ENCODE data around the gene RRP1B. TPM values are rescaled to one million over a fixed set of nuclear protein-coding genes. Genes with fewer than 3 reads are reported as not detected.
A peak's percentile ranks its signal among the peaks of the same experiment; 100 is the strongest.

Gene RRP1B
- total RNA-seq, 1 donor from 2014 or later, result 10.6 TPM

DNA sequence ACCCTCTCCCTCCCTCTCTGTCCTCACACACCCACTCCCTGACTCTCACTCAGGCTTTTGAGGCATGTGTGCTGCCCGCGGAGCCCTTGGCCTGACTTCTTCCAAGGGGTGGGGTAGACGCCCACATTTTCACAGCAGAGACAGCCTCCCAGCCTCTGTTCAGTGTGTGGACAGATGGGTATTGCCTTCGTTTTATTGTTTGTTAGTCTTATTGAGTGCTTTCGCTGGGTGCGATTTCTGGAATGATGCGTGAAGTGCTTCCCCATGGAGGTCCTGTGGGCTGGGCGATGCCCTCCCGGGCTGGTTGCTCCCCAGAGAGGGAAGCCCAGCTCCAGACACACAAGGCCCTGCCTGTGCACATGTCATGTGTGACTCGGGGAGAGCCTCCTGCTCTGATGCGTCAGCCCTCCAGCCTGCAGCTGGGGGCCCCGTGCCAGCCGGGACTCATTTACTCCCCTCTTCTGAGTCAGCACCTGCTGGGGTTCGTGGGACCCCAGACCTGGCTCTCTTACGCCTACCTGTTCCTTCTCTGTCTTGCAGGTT is 74.2 kb downstream of the RRP1B start:
- intact Hi-C loops (cut with DNase I), result no loop called here
- Histone ChIP-seq H3K36me3 (peaks cover 0 to 8% of the 10 kb centered on the region in 2 donors), H3K4me3 (no peak overlapping the region), H3K4me1 (peaks cover 19 to 44% of the 10 kb centered on the region in 2 donors), H3K27me3 (no peaks in the 10 kb centered on the region), H3K9me3 (no peaks in the 10 kb centered on the region), H3K27ac (peak overlapping the region in 1 of 2 donors; percentile 69)
- no peak for DNase-seq (ENCODE audit: low spot score in 2 of 2)
- TF ChIP-seq, protein P1, sequence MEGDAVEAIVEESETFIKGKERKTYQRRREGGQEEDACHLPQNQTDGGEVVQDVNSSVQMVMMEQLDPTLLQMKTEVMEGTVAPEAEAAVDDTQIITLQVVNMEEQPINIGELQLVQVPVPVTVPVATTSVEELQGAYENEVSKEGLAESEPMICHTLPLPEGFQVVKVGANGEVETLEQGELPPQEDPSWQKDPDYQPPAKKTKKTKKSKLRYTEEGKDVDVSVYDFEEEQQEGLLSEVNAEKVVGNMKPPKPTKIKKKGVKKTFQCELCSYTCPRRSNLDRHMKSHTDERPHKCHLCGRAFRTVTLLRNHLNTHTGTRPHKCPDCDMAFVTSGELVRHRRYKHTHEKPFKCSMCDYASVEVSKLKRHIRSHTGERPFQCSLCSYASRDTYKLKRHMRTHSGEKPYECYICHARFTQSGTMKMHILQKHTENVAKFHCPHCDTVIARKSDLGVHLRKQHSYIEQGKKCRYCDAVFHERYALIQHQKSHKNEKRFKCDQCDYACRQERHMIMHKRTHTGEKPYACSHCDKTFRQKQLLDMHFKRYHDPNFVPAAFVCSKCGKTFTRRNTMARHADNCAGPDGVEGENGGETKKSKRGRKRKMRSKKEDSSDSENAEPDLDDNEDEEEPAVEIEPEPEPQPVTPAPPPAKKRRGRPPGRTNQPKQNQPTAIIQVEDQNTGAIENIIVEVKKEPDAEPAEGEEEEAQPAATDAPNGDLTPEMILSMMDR (IDR thresholded peaks at IDR 0.05), result no peak

DNA sequence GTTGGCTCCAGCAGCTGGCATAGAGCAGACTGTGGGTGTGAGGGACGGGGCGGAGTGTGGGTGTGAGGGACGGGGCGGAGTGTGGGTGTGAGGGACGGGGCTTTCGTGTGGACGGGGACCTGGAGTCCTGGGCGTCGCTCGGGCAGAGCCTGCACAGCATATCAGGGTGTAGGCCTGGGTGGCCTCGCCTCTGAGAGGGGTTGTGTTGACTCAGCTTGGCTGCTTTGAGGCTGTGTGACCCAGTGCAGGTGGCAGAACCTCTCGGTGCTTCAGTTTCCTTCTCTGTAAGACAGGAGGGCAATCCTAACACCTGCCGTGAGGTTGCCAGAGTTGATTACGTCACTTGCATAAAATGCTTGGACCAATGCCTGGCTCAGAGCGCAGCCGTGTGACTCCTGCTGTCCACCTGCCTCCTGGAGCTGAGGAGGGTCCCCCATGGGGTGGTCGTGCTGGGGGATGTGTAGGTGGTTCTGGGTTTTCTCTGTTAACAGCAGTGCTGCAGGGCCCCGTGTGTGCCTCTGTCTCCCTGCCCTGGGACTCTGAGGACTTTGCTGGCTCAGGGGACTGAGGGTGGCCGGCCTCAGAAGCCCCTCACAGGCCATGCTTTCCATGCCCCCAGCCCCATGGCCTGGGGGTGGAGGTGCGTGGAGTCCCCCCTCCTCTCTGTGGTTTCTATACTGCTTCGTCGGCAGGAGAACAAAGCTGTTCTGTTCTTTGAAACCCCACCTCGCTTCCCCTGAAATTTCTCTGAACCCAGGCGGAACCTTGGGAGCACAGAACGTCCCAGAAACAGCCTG is 75.0 kb downstream of the RRP1B start:
- no peaks in the 10 kb centered on the region for H3K27me3 ChIP-seq
- peak overlapping the region; percentile 69 for H3K27ac ChIP-seq
- peaks cover 13 to 37% of the 10 kb centered on the region in 2 donors for H3K4me1 ChIP-seq
- H3K4me3 ChIP-seq, result peak overlapping the region in 1 of 2 donors; percentile 29
- TF ChIP-seq, protein P1 (IDR thresholded peaks at IDR 0.05), result no peak
- DNase-seq (ENCODE audit: low spot score in 2 of 2), result no peak
- intact Hi-C loops (cut with DNase I), result no loop called here
- peaks cover 0 to 8% of the 10 kb centered on the region in 2 donors for H3K36me3 ChIP-seq
- no peaks in the 10 kb centered on the region for H3K9me3 ChIP-seq

DNA sequence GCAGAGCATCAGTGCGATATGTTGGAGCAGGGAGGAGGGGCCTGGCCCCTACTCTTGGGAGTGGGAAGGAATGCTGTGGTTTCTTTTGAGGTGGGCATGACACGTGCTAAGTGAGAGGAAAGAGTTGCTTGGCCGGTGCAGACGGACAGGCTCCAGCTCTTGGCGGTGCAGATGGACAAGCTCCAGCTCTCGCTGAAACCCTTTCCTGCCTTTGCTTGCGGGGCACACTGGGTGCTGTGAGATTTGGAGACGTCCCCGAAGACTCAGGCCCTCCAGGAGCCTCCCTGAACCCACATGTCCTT is 75.5 kb downstream of the RRP1B start:
- peak overlapping the region in 1 of 2 donors; percentile 29 for H3K4me3 ChIP-seq
- intact Hi-C loops (cut with DNase I), result no loop called here
- no peak for DNase-seq (ENCODE audit: low spot score in 2 of 2)
- no peaks in the 10 kb centered on the region for H3K9me3 ChIP-seq
- H3K27ac ChIP-seq, result peak overlapping the region; percentile 69
- TF ChIP-seq, protein P1 (IDR thresholded peaks at IDR 0.05), result no peak
- H3K4me1 ChIP-seq, result peaks cover 13 to 35% of the 10 kb centered on the region in 2 donors
- H3K27me3 ChIP-seq, result no peaks in the 10 kb centered on the region
- H3K36me3 ChIP-seq, result peaks cover 0 to 8% of the 10 kb centered on the region in 2 donors

DNA sequence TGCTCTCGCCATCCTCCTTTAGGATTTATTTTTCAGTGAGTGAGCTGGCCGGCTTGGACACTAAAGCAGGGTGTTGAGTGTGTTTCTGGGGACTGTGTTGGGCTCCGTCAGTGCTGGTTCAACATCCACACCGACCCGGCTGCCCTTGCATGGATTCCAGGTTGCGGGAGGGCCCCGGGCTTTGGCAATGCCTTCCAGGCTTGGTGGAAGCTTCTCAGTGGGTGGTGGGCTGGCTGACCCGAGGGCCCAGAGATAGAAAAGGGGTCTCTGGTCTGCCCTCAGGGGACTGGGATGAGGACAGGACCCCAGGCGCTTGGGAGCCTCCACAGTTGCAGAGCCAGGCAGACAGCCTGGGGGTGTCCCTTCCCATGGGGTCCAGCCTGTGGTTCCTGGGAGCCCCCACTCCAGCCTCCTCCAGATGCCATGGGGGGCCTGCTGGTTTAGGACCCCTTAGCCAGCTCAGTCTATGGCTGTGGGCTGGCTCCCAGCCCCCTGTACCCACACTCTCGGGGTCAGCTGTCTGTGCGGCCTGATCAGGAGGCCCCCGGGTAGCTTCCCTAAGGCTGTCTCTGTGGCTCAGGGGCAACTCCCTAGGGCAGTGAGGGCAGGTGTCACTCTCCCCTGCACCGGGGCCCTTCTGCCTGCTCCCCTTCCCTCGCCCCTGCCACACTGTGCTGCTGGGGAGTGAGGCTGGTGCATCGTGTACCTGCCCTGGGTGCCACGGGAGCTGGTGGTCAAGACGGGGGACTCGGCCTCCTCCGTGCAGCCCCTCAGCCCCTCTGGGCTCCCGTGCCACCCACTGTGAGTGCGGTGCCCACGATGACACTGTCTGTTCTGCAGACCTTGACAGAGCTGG is 76.1 kb downstream of the RRP1B start:
- intact Hi-C loops (cut with DNase I), result no loop called here
- Histone ChIP-seq H3K9me3 (no peaks in the 10 kb centered on the region), H3K27ac (peak overlapping the region; percentile 69), H3K4me1 (peaks cover 13 to 35% of the 10 kb centered on the region in 2 donors), H3K36me3 (peaks cover 0 to 8% of the 10 kb centered on the region in 2 donors), H3K4me3 (peak overlapping the region in 1 of 2 donors; percentile 29), H3K27me3 (no peaks in the 10 kb centered on the region)
- TF ChIP-seq, protein P1 (IDR thresholded peaks at IDR 0.05), result no peak
- DNase-seq (ENCODE audit: low spot score in 2 of 2), result no peak

DNA sequence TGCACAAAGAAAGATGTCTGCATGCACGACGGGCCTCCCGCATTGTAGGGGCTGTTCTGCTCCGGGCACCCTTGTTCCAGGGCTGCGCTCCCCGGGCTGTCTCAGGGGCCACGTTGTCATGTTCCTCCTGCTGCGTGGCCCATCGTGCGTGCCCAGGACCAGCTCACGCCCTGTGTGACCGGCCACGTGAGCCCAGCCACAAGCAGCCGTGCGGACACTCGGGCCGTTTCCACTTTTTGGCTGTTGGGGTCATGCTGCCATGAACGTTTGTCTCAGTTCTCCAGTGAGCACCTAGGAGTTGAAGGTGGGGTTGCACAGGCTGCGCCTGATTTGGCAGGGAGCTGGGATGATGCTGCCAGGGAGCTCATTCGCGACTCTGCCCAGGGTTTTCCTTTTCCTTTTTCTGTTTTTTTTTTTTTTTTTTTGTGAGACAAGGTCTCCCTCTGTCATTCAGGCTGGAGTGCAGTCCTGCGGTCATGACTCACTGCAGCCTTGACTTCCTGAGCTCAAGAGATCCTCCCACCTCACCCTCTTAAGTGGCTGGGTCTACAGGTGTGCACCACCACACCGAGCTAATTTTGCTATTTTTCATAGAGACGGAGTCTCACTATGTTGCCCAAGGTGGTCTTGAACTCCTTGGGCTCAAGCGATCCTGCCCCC is 77.0 kb downstream of the RRP1B start:
- peaks cover 13 to 34% of the 10 kb centered on the region in 2 donors for H3K4me1 ChIP-seq
- H3K27ac ChIP-seq, result no peak overlapping the region
- intact Hi-C loops (cut with DNase I), result no loop called here
- H3K4me3 ChIP-seq, result no peak overlapping the region
- TF ChIP-seq, protein P1 (IDR thresholded peaks at IDR 0.05), result no peak
- peaks cover 0 to 8% of the 10 kb centered on the region in 2 donors for H3K36me3 ChIP-seq
- no peaks in the 10 kb centered on the region for H3K9me3 ChIP-seq
- DNase-seq (ENCODE audit: low spot score in 2 of 2), result no peak
- no peaks in the 10 kb centered on the region for H3K27me3 ChIP-seq

Measured in ascending aorta (tissue), 2 donors.